OCI-LY3 (cell line): ENCODE measurements around the gene WNK4.

Experiments
- EZH2phosphoT487 ChIP-seq: fragments of 200-600 bp; shearing (Covaris generic); IDR thresholded peaks from 2 replicates; pipeline ENCODE4 v1.6.1; 2018; ENCODE audit warnings: antibody characterized with exemption, mixed run types, low read depth
- TF ChIP-seq, protein P1 (sequence below): fragments of 200-600, 300-600 bp; sonication (generic); IDR thresholded peaks from 2 replicates; pipeline ENCODE4 v1.5.1; 2014; ENCODE audit warnings: antibody characterized with exemption, low read length, low read depth

DNA sequence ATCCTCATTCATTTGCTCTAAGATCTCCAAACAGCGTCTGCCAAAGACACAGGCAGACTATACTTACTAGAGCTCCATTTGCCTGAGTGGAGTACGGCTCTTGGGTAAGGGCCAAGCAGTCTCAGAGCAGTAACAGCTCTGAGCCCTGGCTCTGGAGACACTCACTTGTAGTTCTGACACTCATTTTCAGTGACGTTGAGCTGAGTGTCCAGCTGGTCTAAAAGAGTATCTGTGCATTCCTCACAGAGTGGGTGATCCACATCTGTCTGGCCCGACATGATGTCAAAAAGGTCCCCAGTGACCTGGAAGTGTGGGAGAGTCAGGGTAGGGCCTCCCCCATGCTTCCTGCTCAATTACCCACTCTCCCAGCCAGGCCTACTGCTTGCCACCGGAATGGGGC is 38.0 kb downstream of the WNK4 start:
- TF ChIP-seq, protein P1, sequence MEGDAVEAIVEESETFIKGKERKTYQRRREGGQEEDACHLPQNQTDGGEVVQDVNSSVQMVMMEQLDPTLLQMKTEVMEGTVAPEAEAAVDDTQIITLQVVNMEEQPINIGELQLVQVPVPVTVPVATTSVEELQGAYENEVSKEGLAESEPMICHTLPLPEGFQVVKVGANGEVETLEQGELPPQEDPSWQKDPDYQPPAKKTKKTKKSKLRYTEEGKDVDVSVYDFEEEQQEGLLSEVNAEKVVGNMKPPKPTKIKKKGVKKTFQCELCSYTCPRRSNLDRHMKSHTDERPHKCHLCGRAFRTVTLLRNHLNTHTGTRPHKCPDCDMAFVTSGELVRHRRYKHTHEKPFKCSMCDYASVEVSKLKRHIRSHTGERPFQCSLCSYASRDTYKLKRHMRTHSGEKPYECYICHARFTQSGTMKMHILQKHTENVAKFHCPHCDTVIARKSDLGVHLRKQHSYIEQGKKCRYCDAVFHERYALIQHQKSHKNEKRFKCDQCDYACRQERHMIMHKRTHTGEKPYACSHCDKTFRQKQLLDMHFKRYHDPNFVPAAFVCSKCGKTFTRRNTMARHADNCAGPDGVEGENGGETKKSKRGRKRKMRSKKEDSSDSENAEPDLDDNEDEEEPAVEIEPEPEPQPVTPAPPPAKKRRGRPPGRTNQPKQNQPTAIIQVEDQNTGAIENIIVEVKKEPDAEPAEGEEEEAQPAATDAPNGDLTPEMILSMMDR = no peak
- no peak for TF ChIP-seq EZH2phosphoT487
